DLD1 (cell line): Measurements from ENCODE around the gene ZBTB1.
"Not testable (repeated sequence)": the region's sequence is repeated elsewhere in the genome, so short reads cannot be mapped to it uniquely, and the experiment has no call there.

Experiments used
- in situ Hi-C: cut with HindIII; loops from 2 replicates; pipeline ENCODE4 v1.10.0; 2017; ENCODE audit warnings: low sequenced_read_pairs

Gene ZBTB1

DNA sequence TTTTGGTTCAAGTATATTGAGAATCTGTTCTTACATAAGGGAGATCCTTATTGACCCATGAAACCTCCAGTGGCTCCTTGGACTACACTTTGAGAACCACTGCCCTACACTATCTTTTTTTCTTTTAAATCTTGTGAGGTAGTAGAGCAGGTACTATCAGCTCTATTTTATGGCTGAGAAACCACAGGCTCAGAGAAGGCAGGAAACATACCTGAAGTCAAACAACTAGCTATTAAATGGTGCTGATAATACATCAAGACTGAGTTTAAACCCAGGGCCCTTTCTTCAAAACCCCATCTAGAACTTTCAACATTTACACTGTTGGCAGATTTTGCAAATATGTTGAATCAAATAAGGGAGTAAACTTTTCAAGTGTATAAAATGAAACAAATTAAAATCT is 7.8 kb upstream of the ZBTB1 start:
- in situ Hi-C loops: no loop called here

DNA sequence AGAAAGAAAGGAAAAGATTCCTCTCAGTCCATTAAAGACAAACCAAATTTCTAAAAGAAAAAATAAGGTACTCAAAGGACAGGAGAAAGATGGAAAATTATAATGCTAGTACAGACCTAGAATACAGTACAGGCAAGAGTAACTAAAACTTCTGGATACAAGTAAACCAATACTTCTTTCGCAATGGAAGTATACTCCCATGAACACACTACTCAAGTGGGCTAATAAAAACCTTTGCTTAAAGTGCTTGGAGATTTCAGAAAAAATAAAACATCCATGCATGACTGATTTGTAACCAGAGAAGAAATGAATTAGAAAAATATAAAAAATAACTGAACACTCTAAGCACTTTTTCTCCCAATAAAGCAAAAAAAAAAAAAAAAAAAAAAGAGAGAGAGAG is 4.5 kb upstream of the ZBTB1 start:
- in situ Hi-C loops: no loop called here

DNA sequence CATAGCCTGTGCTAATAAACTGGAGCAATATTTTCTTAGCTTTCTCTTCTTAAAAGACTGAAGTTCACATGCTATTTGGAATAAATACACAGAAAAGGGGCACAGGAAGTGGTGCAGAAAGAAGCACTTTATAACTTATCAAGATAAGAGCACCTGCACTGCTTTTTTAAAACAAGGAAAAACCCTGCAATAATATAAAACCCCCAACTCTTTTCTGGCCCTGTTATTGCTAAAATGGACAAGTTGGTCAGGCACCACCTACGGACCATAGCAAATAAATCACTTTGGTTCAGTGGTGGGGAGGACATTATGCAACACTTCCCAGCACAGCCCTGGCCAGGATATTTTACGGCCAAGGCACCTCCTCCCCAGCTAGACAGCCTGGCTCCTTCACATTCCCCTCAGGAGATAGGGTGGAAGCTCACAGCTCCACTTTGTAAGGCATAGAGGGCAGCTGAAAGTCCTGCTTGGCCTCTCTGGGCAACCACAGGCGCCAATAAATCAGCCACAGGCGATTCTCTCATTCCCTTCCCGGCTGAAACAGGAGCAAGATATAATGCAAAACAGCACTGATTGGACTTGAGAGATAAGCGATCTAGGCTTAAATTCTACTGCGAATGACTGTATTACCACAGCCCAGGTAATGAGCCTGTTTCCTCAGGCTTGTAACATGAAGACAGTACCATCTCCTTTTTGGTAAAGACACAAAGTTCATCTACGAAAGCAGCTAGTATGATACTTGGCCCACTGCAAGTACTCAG is 3.0 kb upstream of the ZBTB1 start:
- in situ Hi-C loops: no loop called here

GRCh38 chr14:64502456-64502855 is 2.1 kb upstream of the ZBTB1 start:
- in situ Hi-C loops: no loop called here

DNA sequence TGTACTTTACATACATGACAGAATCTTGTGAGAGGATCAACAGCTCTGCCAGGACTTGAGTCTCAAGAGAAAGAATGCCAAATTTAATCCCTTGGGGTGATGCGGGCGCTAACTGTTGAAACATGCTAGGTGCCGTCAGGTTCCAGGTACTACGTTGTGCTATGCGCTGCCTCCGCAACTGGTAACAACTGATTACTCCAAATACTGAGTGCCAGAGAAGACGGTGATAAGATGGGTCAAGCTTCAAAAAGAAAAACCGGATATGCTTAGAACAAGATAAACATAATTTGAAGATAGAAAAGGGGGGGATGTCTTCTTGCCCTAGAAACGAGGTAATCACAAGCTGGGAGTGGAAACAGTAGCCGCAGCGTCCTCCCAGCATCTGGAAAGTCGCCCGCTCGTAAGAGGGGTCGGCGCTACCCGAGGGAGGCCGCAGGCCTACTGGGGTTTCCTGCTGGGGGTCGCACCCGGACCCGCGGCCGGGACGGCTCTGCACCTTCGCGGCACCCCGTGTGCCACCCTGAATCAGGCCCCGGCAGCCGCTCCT is 1.6 kb upstream of the ZBTB1 start:
- in situ Hi-C loops: no loop called here

DNA sequence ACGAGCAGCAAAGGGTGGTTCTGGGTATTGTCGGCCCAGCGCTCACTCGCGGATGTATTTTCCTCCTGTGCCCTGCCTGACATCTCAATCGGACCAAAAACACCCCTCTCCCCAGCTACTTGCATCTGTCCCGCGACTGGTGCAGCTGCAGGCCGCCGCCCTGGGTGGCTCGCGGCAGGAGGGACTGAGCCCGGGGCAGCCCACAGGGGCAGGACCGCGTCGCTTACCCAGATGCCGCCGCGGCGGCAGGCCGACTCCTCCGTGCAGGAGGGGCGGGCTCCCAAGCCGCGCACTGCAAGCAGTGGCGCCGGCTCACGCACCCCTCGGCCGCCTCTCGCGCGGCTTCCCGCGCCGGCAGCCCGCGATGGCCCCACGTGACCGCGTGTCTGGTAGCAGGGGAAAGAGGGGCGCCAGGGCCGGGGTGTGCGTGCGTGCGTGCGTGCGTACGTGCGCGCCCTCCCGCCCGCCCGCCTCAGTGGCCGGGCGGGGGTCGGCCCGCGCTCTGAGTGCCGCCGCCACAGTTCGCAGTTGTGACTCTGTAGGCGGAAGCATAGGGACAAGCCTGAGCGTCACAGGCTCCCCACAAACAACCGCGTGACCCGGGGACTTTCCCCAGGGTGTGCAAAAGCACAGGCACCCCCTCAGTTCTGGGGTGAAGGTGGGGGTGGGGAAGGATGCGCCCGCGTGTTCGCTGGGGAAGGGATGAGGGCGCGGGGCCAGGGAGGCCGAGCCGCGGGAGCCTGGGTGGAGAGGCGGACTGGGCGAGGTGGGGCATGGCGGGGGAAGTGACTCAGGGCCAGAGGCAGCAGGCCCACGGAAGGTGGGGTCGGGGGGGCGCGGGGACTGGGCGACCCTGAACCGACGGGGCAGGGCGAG is 898 bp upstream of the ZBTB1 start, which contains the start of gene ZBTB25:
TSS of gene ZBTB25 (minus strand) at position 405 of the 876 bp plus-strand sequence. CDS start 13,305 bp downstream, outside the sequence.
- in situ Hi-C loops: no loop called here

GRCh38 chr14:64504897-64505794 is 576 bp downstream of the ZBTB1 start:
- in situ Hi-C loops: no loop called here

DNA sequence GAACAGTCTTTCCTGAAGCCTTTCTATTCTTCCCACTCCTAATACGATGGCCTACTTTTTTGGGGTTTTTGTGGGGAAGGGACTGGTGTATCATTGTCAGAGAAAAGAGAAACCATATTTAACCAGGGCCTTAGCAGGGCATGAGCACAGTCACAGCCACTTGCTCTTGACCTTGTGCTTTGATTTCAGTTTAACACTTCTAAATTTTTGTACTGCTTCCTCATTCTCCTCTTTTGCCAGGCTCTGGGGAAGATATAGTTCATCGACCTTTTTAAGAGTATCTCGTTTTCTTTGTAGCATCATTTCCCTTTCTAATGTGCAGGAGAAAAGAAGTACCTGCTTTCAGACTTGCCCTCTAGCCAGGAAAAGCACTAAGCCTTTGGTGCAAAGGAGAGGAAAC is 2.2 kb downstream of the ZBTB1 start:
- in situ Hi-C loops: no loop called here

GRCh38 chr14:64507376-64508156 is 3.0 kb downstream of the ZBTB1 start:
- in situ Hi-C loops: no loop called here

- in situ Hi-C loops: no loop called here
Measured at GRCh38 chr14:64508215-64508776, 3.7 kb downstream of the ZBTB1 start.

GRCh38 chr14:64509036-64509435 is 4.5 kb downstream of the ZBTB1 start:
- in situ Hi-C loops: no loop called here

DNA sequence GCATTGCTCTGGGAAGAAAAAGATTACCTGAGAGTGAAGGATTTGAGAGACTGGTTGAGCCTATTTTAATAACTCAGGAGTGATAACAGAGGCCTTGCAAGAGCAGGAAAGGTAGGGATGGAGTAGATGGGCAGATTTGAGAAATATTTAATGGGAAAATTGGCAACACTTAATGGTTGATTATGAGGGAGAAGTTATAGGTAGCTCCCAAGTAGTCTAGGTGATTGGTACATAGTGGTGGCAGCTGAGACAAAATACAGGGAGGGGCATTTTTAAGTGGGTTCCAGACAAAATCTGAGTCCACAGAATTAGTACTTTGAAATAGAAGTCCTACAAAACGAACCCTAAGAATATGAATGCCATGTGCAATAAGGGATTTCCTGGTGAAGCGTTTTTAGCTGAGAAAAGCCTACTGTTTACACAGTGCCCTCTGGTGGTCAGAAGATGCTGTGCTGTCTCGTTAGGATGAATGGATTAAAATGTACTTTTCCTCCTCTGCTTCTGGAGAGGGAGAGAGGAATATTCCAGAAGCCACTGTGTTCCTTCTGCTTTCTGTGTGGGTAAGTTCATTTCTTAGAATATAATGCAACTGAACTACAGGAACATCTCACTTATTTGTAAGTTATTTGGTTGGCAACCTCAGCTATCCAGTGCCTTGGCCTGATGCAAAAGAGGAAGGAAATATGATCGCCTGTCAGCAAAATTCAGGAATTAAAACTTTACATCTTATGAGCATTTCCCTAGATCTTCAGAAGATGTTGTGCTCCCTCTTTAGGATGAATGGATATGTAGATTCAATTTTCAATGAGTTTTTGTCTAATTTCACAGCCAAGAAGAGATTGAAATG is 6.5 kb downstream of the ZBTB1 start:
- in situ Hi-C loops: no loop called here

- in situ Hi-C loops: no loop called here
Measured at GRCh38 chr14:64513271-64513670, 8.7 kb downstream of the ZBTB1 start.

DNA sequence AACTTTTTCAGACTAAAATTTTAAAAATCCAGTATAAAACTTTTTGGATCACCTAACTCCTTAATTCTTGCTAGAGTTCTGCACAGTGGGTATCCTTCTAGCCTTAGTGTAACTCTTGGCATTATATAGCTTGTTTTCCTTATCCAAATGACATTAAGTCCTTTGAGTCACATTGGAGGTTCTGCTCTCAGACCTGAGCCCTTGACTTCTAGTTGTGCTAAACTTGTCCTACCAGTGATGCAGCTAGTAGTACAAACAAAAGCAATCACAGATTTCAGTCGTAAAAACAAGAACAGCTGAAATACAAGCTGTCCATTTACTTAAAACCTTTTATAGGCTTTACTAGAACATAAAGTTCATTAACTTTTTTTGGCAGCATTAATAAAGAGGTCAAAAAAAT is 10.5 kb downstream of the ZBTB1 start:
- in situ Hi-C loops: no loop called here

GRCh38 chr14:64516969-64517368 is 12.4 kb downstream of the ZBTB1 start:
- in situ Hi-C loops: no loop called here

DNA sequence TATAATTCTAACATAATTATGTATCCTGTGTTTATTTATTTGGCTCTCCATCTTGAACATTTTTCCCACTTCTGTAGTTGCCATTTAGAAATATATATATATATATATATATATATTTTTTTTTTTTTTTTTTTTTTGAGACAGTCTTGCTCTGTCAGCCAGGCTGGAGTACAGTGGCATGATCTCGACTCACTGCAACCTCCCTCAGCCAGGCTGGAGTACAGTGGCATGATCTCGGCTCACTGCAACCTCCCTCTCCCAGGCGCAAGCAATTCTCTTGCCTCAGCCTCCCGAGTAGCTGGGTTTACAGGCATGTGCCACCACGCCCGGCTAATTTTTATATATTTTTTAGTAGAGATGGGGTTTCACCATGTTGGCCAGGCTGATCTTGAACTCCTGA is 13.1 kb downstream of the ZBTB1 start:
- in situ Hi-C loops: not testable (repeated sequence)

GRCh38 chr14:64518229-64518628 is 13.7 kb downstream of the ZBTB1 start:
- in situ Hi-C loops: no loop called here

GRCh38 chr14:64520699-64521098 is 16.1 kb downstream of the ZBTB1 start:
- in situ Hi-C loops: no loop called here
